ENCODE data around the gene RGS13.
A peak's percentile ranks its signal among the peaks of the same experiment; 100 is the strongest.

- peak in 10 of 11 experiments; percentile 32 to 71 (median 63) for TF ChIP-seq CTCF (IDR thresholded peaks at IDR 0.05 in 8 of 11, conservative IDR thresholded peaks at IDR 0.05 in 3 of 11)
- no peak for TF ChIP-seq POLR2AphosphoS5 (IDR thresholded peaks at IDR 0.05)
- TF ChIP-seq POLR2A (IDR thresholded peaks at IDR 0.05): no peak
These were observed 25.6 kb upstream of the RGS13 start for GRCh38 chr1:192610112-192610889.
